ENCODE data around the gene SLC9C1.

The SLC9C1 gene

DNA sequence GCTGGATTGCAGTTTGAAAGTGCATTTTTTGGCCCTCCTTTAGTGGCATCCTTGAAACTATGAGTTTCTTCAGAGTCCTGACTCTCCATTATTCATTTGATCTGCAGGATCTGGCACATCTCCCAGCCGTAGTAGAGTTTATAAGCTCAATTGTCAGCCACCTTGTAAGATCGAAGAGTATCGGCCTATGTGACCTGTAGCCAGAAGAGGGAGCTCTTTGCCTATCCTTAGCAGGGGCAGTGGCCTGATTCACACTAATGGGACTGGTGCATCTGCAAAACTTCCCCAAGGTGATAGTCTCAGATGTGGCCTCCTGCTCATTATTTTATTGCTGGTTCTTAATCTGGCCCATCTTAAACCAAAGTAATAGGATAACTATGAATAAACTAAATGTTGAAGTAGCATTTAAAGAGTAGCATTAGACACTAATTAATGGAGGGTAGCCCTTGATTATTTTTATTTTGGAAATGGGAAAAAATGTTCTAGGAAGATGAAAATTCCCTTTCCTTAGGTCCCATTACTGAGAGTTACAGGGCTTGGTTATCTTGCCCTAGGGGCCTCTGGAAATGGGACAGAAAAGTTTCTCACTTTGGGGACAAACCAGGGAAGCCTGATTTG is 182.1 kb downstream of the SLC9C1 start:
- no peak for TF ChIP-seq TOX (CRISPR knock-in tag; IDR thresholded peaks at IDR 0.05; ENCODE audit: borderline replicate concordance)
- TF ChIP-seq GLIS3 (CRISPR knock-in tag; IDR thresholded peaks at IDR 0.05), result no peak
- no peak for TF ChIP-seq BACH2 (CRISPR knock-in tag; IDR thresholded peaks at IDR 0.05; ENCODE audit: borderline replicate concordance)
- TF ChIP-seq ZNF8 (CRISPR knock-in tag; IDR thresholded peaks at IDR 0.05), result no peak
- TF ChIP-seq ZFP3 (CRISPR knock-in tag; IDR thresholded peaks at IDR 0.05), result no peak
- TF ChIP-seq TCF4 (CRISPR knock-in tag; IDR thresholded peaks at IDR 0.05; ENCODE audit: borderline replicate concordance), result no peak
- TF ChIP-seq ZNF565 (CRISPR knock-in tag; conservative IDR thresholded peaks at IDR 0.05; ENCODE audit: low read depth), result no peak
- TF ChIP-seq PPARA (CRISPR knock-in tag; IDR thresholded peaks at IDR 0.05; ENCODE audit: borderline replicate concordance), result no peak
- TF ChIP-seq, protein P1, sequence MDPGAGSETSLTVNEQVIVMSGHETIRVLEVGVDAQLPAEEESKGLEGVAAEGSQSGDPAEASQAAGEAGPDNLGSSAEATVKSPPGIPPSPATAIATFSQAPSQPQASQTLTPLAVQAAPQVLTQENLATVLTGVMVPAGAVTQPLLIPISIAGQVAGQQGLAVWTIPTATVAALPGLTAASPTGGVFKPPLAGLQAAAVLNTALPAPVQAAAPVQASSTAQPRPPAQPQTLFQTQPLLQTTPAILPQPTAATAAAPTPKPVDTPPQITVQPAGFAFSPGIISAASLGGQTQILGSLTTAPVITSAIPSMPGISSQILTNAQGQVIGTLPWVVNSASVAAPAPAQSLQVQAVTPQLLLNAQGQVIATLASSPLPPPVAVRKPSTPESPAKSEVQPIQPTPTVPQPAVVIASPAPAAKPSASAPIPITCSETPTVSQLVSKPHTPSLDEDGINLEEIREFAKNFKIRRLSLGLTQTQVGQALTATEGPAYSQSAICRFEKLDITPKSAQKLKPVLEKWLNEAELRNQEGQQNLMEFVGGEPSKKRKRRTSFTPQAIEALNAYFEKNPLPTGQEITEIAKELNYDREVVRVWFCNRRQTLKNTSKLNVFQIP (CRISPR knock-in tag; IDR thresholded peaks at IDR 0.05; ENCODE audit: borderline replicate concordance, low read depth), result no peak
- TF ChIP-seq ISL1 (CRISPR knock-in tag; IDR thresholded peaks at IDR 0.05), result no peak
- TF ChIP-seq, protein P2, sequence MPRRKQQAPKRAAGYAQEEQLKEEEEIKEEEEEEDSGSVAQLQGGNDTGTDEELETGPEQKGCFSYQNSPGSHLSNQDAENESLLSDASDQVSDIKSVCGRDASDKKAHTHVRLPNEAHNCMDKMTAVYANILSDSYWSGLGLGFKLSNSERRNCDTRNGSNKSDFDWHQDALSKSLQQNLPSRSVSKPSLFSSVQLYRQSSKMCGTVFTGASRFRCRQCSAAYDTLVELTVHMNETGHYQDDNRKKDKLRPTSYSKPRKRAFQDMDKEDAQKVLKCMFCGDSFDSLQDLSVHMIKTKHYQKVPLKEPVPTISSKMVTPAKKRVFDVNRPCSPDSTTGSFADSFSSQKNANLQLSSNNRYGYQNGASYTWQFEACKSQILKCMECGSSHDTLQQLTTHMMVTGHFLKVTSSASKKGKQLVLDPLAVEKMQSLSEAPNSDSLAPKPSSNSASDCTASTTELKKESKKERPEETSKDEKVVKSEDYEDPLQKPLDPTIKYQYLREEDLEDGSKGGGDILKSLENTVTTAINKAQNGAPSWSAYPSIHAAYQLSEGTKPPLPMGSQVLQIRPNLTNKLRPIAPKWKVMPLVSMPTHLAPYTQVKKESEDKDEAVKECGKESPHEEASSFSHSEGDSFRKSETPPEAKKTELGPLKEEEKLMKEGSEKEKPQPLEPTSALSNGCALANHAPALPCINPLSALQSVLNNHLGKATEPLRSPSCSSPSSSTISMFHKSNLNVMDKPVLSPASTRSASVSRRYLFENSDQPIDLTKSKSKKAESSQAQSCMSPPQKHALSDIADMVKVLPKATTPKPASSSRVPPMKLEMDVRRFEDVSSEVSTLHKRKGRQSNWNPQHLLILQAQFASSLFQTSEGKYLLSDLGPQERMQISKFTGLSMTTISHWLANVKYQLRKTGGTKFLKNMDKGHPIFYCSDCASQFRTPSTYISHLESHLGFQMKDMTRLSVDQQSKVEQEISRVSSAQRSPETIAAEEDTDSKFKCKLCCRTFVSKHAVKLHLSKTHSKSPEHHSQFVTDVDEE (CRISPR knock-in tag; IDR thresholded peaks at IDR 0.05), result no peak
- no peak for TF ChIP-seq ARNTL (CRISPR knock-in tag; IDR thresholded peaks at IDR 0.05; ENCODE audit: borderline replicate concordance, low read depth)
- TF ChIP-seq ZC3H10 (CRISPR knock-in tag; IDR thresholded peaks at IDR 0.05), result no peak
- ATAC-seq, result peak; percentile 97

DNA sequence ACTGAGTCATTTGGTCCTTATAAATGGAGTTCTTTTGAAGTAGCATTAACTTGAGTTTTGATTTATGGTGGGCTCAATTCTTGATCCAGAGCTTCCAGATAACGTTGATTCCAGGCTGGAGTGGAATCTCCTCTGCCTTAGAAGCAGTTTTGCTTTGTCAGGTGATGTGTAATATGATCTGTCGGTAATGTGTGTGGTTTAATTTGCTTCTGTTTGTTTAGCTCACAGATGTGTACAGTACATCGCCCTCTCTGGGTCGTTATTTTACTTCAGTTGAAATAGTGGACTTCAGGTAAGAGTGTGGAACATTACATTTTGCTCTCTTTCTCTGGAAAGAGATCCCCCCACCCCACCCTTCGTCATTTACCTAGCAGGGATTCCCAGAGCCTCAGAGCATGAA is 184.7 kb downstream of the SLC9C1 start:
- ATAC-seq, result no peak

GRCh38 chr3:112104774-112105173 is 189.2 kb downstream of the SLC9C1 start:
- no peak for ATAC-seq
- TF ChIP-seq ZFP30 (CRISPR knock-in tag; IDR thresholded peaks at IDR 0.05) (no peak), RARB (CRISPR knock-in tag; IDR thresholded peaks at IDR 0.05) (no peak), ARNTL (CRISPR knock-in tag; IDR thresholded peaks at IDR 0.05; ENCODE audit: borderline replicate concordance, low read depth) (no peak), CSDC2 (CRISPR knock-in tag; IDR thresholded peaks at IDR 0.05) (no peak), ZC3H10 (CRISPR knock-in tag; IDR thresholded peaks at IDR 0.05) (no peak), CSRNP3 (CRISPR knock-in tag; IDR thresholded peaks at IDR 0.05) (no peak), ZNF70 (CRISPR knock-in tag; IDR thresholded peaks at IDR 0.05) (no peak)
- TF ChIP-seq, protein P3, sequence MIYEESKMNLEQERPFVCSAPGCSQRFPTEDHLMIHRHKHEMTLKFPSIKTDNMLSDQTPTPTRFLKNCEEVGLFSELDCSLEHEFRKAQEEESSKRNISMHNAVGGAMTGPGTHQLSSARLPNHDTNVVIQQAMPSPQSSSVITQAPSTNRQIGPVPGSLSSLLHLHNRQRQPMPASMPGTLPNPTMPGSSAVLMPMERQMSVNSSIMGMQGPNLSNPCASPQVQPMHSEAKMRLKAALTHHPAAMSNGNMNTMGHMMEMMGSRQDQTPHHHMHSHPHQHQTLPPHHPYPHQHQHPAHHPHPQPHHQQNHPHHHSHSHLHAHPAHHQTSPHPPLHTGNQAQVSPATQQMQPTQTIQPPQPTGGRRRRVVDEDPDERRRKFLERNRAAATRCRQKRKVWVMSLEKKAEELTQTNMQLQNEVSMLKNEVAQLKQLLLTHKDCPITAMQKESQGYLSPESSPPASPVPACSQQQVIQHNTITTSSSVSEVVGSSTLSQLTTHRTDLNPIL (CRISPR knock-in tag; IDR thresholded peaks at IDR 0.05; ENCODE audit: low read depth), result no peak
- TF ChIP-seq, protein P4, sequence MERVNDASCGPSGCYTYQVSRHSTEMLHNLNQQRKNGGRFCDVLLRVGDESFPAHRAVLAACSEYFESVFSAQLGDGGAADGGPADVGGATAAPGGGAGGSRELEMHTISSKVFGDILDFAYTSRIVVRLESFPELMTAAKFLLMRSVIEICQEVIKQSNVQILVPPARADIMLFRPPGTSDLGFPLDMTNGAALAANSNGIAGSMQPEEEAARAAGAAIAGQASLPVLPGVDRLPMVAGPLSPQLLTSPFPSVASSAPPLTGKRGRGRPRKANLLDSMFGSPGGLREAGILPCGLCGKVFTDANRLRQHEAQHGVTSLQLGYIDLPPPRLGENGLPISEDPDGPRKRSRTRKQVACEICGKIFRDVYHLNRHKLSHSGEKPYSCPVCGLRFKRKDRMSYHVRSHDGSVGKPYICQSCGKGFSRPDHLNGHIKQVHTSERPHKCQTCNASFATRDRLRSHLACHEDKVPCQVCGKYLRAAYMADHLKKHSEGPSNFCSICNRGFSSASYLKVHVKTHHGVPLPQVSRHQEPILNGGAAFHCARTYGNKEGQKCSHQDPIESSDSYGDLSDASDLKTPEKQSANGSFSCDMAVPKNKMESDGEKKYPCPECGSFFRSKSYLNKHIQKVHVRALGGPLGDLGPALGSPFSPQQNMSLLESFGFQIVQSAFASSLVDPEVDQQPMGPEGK (CRISPR knock-in tag; IDR thresholded peaks at IDR 0.05; ENCODE audit: borderline replicate concordance), result no peak

More for the DNA sequence above, 184.7 kb downstream of the SLC9C1 start:
- TF ChIP-seq, protein P1 (CRISPR knock-in tag; IDR thresholded peaks at IDR 0.05; ENCODE audit: borderline replicate concordance, low read depth), result no peak
- TF ChIP-seq CSRNP3 (CRISPR knock-in tag; IDR thresholded peaks at IDR 0.05) (no peak), ZNF70 (CRISPR knock-in tag; IDR thresholded peaks at IDR 0.05) (no peak), TCF4 (CRISPR knock-in tag; IDR thresholded peaks at IDR 0.05; ENCODE audit: borderline replicate concordance) (no peak), BACH2 (CRISPR knock-in tag; IDR thresholded peaks at IDR 0.05; ENCODE audit: borderline replicate concordance) (no peak), OSR1 (CRISPR knock-in tag; IDR thresholded peaks at IDR 0.05) (no peak), SNAI2 (CRISPR knock-in tag; IDR thresholded peaks at IDR 0.05) (no peak), ZNF565 (CRISPR knock-in tag; conservative IDR thresholded peaks at IDR 0.05; ENCODE audit: low read depth) (no peak), CSDC2 (CRISPR knock-in tag; IDR thresholded peaks at IDR 0.05) (no peak), ISL1 (CRISPR knock-in tag; IDR thresholded peaks at IDR 0.05) (no peak), TOX (CRISPR knock-in tag; IDR thresholded peaks at IDR 0.05; ENCODE audit: borderline replicate concordance) (no peak), ARNTL (CRISPR knock-in tag; IDR thresholded peaks at IDR 0.05; ENCODE audit: borderline replicate concordance, low read depth) (no peak), GLIS3 (CRISPR knock-in tag; IDR thresholded peaks at IDR 0.05) (no peak)

Data from SK-N-SH treated with all-trans-retinoic acid at 6 μM for 48 hours (cell line).